ENCODE measurements around the gene SLC25A24.

The SLC25A24 gene

GRCh38 chr1:108130794-108131193, 69.3 kb downstream of the SLC25A24 start:
- TF ChIP-seq POLR2A (IDR thresholded peaks at IDR 0.05; ENCODE audit: low read length): no peak
- TF ChIP-seq GATA1 (IDR thresholded peaks at IDR 0.05; ENCODE audit: low read depth, low read length): no peak
- no peak for DNase-seq

GRCh38 chr1:108129999-108130398, 70.1 kb downstream of the SLC25A24 start:
- DNase-seq: no peak
- TF ChIP-seq POLR2A (IDR thresholded peaks at IDR 0.05; ENCODE audit: low read length) (no peak), GATA1 (IDR thresholded peaks at IDR 0.05; ENCODE audit: low read depth, low read length) (no peak)

GRCh38 chr1:108125312-108126138, 74.6 kb downstream of the SLC25A24 start:
- peak; percentile 57 to 76 for DNase-seq
- TF ChIP-seq POLR2A (IDR thresholded peaks at IDR 0.05; ENCODE audit: low read length) (no peak), GATA1 (IDR thresholded peaks at IDR 0.05; ENCODE audit: low read depth, low read length) (no peak)

- no peak for DNase-seq
- TF ChIP-seq POLR2A (IDR thresholded peaks at IDR 0.05; ENCODE audit: low read length) (no peak), GATA1 (IDR thresholded peaks at IDR 0.05; ENCODE audit: low read depth, low read length) (no peak)
Measured at GRCh38 chr1:108124622-108125311, 75.4 kb downstream of the SLC25A24 start.

GRCh38 chr1:108124023-108124422, 76.1 kb downstream of the SLC25A24 start:
- DNase-seq: no peak
- TF ChIP-seq POLR2A (IDR thresholded peaks at IDR 0.05; ENCODE audit: low read length): no peak
- no peak for TF ChIP-seq GATA1 (IDR thresholded peaks at IDR 0.05; ENCODE audit: low read depth, low read length)

- no peak for TF ChIP-seq POLR2A (IDR thresholded peaks at IDR 0.05; ENCODE audit: low read length)
- TF ChIP-seq GATA1 (IDR thresholded peaks at IDR 0.05; ENCODE audit: low read depth, low read length): no peak
Measured at GRCh38 chr1:108121358-108122143, 78.6 kb downstream of the SLC25A24 start.

GRCh38 chr1:108120163-108120562, 80.0 kb downstream of the SLC25A24 start:
- no peak for TF ChIP-seq GATA1 (IDR thresholded peaks at IDR 0.05; ENCODE audit: low read depth, low read length)
- no peak for TF ChIP-seq POLR2A (IDR thresholded peaks at IDR 0.05; ENCODE audit: low read length)

More at GRCh38 chr1:108121358-108122143, 78.6 kb downstream of the SLC25A24 start:
- no peak for DNase-seq

GRCh38 chr1:108119500-108119899, 80.6 kb downstream of the SLC25A24 start:
- TF ChIP-seq GATA1 (IDR thresholded peaks at IDR 0.05; ENCODE audit: low read depth, low read length) (no peak), POLR2A (IDR thresholded peaks at IDR 0.05; ENCODE audit: low read length) (no peak)
- no peak for DNase-seq

More at GRCh38 chr1:108120163-108120562, 80.0 kb downstream of the SLC25A24 start:
- DNase-seq: no peak

GRCh38 chr1:108117945-108118902, 81.9 kb downstream of the SLC25A24 start:
- peak in 1 of 2 experiments; percentile 26 for DNase-seq
- no peak for TF ChIP-seq GATA1 (IDR thresholded peaks at IDR 0.05; ENCODE audit: low read depth, low read length)

- no peak for DNase-seq
- TF ChIP-seq POLR2A (IDR thresholded peaks at IDR 0.05; ENCODE audit: low read length): no peak
- no peak for TF ChIP-seq GATA1 (IDR thresholded peaks at IDR 0.05; ENCODE audit: low read depth, low read length)
Measured at GRCh38 chr1:108117237-108117636, 82.9 kb downstream of the SLC25A24 start.

- no peak for DNase-seq
- no peak for TF ChIP-seq POLR2A (IDR thresholded peaks at IDR 0.05; ENCODE audit: low read length)
Measured at GRCh38 chr1:108114033-108114599, 86.0 kb downstream of the SLC25A24 start.

GRCh38 chr1:108113496-108113895, 86.6 kb downstream of the SLC25A24 start:
- no peak for TF ChIP-seq GATA1 (IDR thresholded peaks at IDR 0.05; ENCODE audit: low read depth, low read length)
- no peak for TF ChIP-seq POLR2A (IDR thresholded peaks at IDR 0.05; ENCODE audit: low read length)
- no peak for DNase-seq

Measured in erythroblast (primary cell).